AG09309 (cell line): ENCODE measurements around the gene GLIS1.

ENCODE experiments used
- DNase-seq: peaks from one replicate; pipeline ENCODE4 v3.0.0-alpha.2; 2010; ENCODE audit warnings: low read depth
- H3K4me3 ChIP-seq: 2 replicates; pipeline ENCODE4 v1.5.1; 2011; ENCODE audit warnings: mild to moderate bottlenecking, low read depth, low read length, moderate library complexity; ENCODE audit not compliant: control insufficient read depth
- TF ChIP-seq, protein P1 (sequence below): IDR thresholded peaks from 2 replicates; pipeline ENCODE4 v1.5.1; 2011; ENCODE audit warnings: mild to moderate bottlenecking, low read depth, low read length, inconsistent platforms; ENCODE audit not compliant: insufficient read depth, control insufficient read depth; ENCODE audit errors: missing control alignments

The GLIS1 gene

DNA sequence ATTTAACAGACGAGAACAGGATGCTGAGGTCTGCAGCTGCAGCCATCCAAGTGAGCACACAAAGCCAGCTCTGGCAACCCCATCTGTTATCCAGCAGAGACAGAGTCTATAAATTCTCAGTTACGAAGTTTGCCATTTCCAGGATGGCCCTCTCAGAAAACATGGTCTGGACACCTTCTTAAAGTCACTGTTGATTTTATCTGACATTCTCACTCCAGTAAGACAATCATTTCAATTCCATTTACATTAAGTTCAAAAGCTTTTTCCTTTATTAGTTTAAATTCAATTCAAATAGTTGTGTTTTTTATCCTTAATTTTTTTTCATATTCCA, 154.2 kb downstream of the GLIS1 start:
- H3K4me3 ChIP-seq = no peak overlapping the region
- no peak for DNase-seq
- TF ChIP-seq, protein P1, sequence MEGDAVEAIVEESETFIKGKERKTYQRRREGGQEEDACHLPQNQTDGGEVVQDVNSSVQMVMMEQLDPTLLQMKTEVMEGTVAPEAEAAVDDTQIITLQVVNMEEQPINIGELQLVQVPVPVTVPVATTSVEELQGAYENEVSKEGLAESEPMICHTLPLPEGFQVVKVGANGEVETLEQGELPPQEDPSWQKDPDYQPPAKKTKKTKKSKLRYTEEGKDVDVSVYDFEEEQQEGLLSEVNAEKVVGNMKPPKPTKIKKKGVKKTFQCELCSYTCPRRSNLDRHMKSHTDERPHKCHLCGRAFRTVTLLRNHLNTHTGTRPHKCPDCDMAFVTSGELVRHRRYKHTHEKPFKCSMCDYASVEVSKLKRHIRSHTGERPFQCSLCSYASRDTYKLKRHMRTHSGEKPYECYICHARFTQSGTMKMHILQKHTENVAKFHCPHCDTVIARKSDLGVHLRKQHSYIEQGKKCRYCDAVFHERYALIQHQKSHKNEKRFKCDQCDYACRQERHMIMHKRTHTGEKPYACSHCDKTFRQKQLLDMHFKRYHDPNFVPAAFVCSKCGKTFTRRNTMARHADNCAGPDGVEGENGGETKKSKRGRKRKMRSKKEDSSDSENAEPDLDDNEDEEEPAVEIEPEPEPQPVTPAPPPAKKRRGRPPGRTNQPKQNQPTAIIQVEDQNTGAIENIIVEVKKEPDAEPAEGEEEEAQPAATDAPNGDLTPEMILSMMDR = no peak

DNA sequence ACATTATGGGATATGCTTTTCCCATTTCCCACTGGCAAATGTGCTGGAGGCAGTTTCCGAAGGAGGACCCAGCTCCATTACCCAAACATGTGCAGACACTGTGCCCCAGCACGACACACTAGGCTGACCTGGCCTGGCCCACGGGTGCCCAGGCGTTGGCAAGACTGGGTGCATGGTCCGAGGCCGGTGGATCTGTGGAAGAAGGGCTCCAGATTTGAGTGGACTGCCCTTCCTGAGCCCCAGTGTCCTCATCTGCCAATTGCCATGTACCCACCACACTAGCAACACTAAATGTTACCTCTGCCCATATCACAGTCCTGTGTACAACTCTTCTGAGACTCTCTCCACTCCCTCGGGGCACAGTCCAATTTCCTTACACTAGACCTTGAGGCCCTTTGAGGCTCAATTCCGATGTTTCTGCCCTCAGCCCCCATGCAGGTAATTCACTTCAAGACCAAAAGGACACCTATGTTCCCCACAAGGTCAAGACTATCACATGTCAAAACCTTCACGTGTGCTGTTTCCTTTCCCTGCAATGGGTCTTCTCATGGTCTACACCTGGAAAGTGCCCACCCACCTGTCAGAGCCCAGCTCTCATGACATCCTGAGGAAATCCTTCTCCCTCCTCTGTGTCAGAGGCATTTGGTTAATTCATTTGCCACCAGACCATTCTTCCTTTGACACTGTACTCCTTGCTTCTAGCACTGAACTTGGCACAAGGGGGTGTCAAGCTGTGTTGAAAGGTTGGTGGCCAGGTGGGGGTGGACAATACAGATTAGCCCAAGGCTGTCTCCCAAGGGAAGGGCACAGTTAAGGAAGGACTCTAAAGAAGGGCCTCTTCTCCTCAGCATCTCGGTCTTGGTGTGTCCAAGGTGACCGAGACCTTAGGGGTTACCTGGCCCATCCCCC, 154.8 kb downstream of the GLIS1 start:
- TF ChIP-seq, protein P1 = no peak
- DNase-seq = no peak
- no peak overlapping the region for H3K4me3 ChIP-seq

DNA sequence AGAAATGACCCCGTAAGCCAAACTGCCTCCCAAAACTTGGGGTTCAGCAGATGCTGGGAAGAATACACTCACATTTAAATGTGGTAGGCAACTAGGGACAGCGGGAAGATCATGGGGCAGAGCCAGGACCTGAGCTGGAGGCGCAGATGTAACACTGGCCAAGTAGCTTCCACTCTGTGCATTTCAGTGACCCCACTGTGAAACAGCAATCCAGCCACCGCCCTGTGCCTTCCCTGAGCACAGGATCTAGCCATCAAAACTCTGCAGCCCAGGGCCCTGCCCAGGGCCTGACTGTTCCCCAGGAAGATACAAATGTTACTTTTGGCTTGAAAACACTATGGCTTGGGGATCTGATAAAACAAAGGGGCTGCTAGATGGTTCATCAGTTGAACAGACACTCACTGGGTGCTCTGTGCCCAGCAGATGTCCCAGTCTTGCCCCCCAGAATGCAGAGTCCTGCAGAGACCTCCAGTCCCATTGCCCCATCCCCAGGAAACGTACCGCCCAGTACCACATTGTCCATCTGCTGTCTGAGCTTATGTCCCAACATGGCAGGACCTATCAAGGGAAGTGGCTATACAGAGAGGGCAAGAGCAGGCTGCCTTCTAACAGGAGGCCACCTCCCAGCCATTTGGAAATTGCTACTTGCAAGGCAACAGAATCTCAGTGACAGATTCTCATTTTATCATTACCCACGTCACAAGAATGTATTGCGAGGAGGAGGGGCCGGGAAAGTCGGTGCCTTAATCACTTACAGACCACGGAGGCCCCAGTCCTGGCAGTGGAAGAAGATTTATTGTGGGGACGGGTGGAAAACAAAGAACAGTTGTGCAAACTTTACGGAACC, 155.7 kb downstream of the GLIS1 start:
- TF ChIP-seq, protein P1 = no peak
- H3K4me3 ChIP-seq = no peak overlapping the region
- peak; percentile 79 for DNase-seq

DNA sequence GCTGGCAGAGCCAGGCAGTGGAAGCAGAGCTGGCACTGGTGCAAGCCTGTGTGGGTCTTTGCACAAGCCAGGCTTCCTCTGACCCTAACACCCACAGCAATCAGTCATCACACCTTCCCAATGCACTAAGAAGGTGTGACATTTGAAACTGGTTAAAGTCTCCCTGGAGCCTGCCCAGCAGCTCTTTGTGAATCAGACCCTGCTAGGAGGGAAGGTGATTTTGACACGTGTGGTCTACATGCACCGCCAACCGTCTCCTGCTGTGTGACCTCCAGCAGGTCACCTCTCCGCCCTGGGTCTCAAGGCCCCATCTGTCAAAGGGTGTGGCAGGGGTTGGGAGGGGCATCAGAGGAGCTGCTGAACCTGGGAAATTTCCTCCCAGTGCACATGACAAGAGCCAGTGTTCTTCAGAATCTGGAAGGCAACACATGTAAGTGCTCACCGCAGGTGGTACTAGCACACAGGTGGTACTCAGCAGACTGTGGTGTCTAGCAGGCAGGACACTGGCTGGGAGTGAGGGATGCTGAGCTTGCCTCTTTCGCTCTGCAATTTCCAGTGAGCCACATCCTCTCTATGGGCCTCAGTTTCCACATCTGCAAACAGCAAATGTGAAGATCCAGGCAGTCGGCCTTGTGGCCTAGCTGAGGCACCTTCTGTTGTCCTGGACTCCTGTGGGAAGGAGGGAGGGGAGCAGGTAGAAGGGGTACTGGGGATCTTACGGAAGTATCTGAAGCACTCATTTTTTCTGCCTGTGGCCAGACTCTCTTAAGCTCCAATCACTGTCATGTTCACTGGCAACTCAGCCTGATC, 156.5 kb downstream of the GLIS1 start:
- TF ChIP-seq, protein P1 = no peak
- no peak for DNase-seq
- H3K4me3 ChIP-seq = no peak overlapping the region

DNA sequence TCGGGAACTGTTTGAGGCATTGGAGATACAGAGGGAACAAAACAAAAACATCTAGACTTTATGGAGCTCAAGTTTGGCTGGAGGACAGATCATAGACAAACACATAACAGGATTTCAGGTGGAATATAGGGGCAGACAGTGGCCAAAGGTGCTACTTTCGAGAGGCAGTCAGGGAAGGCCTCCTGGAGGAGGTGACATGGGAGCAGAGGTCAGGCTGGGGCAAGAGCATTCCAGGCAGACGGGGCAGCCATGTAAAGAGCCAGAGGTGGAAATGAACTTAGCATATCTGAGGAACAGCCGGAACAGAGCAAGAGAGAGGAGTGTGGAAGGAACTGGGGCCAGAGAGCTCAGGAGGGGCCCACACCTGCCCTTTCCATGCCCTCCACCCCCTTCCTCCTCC, 157.5 kb downstream of the GLIS1 start:
- DNase-seq = no peak

More for the DNA sequence above, 157.5 kb downstream of the GLIS1 start:
- H3K4me3 ChIP-seq = no peak overlapping the region
- TF ChIP-seq, protein P1 = no peak
